C4-2B (cell line): Measurements from ENCODE around the gene SPDYE2.
"Not testable (repeated sequence)": the region's sequence is repeated elsewhere in the genome, so short reads cannot be mapped to it uniquely, and the experiment has no call there.

ENCODE experiments used
- ZFX ChIP-seq: fragments of 450-650 bp; IDR thresholded peaks from 2 replicates; pipeline ENCODE4 v1.6.1; 2017
- TF ChIP-seq, protein P1 (sequence below): fragments of 450-650 bp; conservative IDR thresholded peaks from 2 replicates; pipeline ENCODE4 v1.5.1; 2017; ENCODE audit warnings: mild to moderate bottlenecking

DNA sequence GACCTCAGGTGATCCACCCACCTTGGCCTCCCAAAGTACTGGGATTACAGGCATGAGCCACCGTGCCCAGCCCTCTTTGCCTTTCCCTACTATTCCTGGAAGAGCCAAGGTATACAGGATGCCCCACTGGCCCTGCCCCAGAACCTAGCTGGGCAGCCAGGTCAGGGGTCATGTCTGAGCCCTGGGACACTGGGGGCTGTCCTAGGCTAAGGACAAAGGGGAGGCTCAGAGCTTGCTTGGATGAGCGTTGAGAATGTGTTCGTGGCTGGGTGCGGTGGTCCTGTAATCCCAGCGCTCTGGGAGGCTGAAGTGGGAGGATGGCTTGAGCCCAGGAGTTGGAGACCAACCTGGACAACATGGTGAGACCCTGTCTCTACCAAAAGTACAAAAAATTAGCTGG is 27.5 kb downstream of the SPDYE2 start:
- TF ChIP-seq, protein P1, sequence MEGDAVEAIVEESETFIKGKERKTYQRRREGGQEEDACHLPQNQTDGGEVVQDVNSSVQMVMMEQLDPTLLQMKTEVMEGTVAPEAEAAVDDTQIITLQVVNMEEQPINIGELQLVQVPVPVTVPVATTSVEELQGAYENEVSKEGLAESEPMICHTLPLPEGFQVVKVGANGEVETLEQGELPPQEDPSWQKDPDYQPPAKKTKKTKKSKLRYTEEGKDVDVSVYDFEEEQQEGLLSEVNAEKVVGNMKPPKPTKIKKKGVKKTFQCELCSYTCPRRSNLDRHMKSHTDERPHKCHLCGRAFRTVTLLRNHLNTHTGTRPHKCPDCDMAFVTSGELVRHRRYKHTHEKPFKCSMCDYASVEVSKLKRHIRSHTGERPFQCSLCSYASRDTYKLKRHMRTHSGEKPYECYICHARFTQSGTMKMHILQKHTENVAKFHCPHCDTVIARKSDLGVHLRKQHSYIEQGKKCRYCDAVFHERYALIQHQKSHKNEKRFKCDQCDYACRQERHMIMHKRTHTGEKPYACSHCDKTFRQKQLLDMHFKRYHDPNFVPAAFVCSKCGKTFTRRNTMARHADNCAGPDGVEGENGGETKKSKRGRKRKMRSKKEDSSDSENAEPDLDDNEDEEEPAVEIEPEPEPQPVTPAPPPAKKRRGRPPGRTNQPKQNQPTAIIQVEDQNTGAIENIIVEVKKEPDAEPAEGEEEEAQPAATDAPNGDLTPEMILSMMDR, result not testable (repeated sequence)
- not testable (repeated sequence) for TF ChIP-seq ZFX
